Activated CD4-positive, alpha-beta T cell treated with anti-CD3 and anti-CD28 coated beads, Interleukin-2, amount 50 U/mL, for 16 hours (primary cell): ENCODE results near the gene SLIT3.
A peak's percentile ranks its signal among the peaks of the same experiment; 100 is the strongest.

ENCODE experiments used
- DNase-seq: peaks from one replicate; pipeline ENCODE4 v3.0.0-alpha.2; 2020

SLIT3 gene

DNA sequence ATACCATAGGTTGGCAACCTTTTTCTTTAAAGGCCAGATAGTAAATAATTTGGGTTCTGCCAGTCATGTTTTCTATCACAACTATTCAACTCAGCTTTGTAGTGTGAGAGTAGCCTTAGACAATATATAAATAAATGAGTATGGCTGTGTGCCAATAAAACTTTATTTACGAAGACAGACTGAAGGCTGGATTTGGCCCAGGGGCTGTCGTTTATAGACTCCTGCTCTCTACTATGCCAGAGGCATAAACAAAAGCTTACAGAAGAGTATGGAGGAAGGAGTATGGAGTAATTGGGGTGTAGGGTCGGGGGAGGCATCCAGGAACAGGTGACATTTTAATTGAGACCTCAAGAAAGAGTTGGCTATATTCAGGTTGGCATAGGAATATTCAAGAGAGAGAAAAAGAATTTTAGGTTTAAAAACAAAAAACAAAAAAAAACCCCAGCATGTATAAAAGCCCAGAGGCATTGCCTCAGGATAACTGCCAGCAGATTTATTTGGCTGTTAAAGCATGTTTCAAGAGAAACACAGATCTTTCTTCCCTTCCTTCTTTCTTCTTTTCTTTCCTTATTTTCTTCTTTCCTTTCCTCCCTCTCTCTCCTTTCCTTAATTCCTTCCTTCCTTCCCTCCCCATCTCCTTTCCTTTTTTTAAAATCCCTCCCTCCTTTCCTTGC is 39.9 kb downstream of the SLIT3 start:
- DNase-seq: no peak

GRCh38 chr5:169258372-169259000 is 42.5 kb downstream of the SLIT3 start:
- no peak for DNase-seq

- no peak for DNase-seq
These were observed 44.7 kb downstream of the SLIT3 start for GRCh38 chr5:169256191-169256590.

DNA sequence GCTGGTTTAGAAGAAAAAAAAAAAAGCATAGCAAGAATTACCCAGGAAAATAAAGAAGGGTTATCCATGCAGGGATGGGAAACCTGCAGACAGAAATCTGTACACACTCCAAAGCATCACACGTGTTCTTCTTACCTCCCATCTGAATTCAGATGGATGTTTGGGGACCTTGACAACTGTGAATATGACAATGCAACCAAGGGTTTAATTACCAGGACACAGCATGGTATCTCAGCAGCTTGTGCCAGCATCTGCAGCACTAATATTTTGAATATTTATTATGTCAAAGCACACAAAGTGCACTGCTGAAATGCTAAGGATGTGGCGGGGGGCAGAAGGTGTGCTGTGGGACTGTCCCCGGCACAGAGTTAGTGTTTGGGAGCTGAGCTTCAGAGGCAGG is 47.9 kb downstream of the SLIT3 start:
- no peak for DNase-seq

DNA sequence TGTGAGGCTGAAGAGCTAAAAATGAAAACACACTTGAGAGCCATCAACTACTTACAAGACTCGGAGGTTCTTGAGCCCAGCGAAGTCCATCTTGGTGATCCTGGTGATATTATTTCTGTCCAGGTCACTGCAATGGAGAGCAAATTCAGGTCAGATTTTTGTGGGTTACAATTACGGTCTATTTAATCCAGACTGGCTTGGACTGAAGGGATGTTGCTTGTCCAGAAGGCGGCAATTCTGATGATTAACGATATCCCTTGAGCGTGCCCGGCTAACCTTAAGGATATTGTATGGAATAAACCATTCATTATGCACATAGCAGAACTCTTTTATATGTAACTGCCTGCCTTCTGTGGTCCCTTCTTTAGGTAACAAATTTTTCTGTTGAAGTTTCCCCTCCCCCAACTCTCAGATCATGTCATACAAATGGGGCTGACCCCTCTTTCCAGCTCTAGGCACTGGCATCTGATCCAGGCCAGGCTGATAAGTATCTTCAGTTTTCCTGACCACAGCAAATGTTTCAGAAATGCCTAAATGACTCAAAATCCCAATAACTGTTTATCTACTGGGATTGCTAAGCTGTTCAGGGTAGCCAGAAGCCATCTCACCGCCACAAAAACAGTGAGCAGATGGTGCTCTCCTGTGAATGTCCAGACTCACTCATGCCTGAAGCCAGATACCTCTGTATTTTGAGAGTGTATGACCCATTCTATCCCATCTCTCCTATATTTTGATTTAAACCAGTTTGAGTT is 49.4 kb downstream of the SLIT3 start:
- no peak for DNase-seq

- no peak for DNase-seq
These were observed 50.1 kb downstream of the SLIT3 start for GRCh38 chr5:169250887-169251286.

DNA sequence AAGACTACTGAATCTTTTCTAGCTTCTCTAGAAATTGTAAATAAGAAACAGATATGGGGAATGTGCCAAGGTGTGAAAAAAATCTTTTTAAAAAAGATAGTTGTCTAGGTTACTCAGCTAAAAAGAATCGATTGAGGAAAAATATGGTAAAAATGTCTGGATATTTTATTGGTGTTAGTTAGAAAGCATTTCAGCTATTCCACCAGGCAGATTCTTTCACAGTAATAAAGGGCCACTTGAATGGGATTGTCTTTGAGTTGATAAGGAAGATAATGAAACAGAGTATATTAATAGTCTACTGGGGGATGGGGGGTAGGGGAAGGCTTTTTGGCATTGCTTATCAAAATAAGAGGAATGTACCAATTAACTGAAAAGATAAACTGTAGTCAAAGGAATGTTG is 51.9 kb downstream of the SLIT3 start:
- DNase-seq: no peak

DNA sequence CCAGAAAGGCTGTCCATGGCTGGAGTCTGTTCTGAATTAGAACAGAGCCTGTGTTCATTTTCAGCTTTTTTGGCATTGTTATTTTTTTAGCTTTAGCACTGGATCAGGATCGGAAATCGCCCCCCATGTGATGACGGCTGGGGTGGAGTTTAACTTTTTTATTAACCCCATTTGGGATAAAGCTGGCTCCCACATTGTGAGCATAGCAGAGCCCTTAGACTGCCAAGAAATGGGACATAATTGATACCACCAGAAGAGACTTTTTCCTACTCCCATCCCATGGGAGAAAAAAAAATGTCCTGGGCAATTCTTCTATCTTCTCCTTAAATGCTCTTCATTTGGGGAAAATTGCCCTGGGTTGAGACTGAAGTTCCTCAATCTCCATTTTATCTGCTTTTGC is 52.4 kb downstream of the SLIT3 start:
- no peak for DNase-seq

DNA sequence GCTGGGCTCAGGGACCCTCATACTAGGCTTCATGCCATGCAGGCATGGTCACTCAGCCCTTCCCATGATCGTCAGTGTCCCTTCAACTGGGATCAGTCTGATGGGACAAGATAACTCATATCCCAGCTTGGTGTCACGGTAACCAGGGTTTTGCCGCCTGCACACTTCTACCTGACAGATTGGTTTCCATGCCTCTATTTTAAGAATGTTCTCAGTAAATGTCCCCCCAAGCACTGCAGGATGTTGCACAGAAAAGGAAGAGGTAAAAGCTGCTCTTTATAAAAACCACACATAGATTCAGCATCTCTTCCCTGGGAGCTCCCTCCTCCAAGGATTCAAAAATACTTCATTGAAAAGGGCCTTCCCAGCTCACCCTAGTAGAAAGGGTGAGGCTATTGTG is 56.1 kb downstream of the SLIT3 start:
- no peak for DNase-seq

GRCh38 chr5:169243651-169244422 is 57.1 kb downstream of the SLIT3 start:
- no peak for DNase-seq

DNA sequence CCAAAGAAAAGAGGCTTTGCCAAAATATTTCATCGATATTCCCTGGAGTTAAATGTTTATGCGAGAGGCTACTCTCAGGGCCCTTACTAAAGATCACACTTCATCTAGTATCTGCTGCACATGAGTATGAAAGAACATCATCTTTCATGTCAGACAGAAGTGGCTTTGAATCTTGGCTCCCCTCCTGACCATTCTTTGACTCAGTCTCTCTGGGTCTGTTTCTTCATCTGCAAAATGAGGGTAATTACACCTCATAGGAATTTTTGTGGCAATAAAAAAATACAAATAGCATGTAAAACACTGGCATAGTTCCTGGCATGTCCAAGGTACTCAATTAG is 58.1 kb downstream of the SLIT3 start:
- DNase-seq: no peak

- no peak for DNase-seq
These were observed 58.6 kb downstream of the SLIT3 start for GRCh38 chr5:169242175-169242848.

DNA sequence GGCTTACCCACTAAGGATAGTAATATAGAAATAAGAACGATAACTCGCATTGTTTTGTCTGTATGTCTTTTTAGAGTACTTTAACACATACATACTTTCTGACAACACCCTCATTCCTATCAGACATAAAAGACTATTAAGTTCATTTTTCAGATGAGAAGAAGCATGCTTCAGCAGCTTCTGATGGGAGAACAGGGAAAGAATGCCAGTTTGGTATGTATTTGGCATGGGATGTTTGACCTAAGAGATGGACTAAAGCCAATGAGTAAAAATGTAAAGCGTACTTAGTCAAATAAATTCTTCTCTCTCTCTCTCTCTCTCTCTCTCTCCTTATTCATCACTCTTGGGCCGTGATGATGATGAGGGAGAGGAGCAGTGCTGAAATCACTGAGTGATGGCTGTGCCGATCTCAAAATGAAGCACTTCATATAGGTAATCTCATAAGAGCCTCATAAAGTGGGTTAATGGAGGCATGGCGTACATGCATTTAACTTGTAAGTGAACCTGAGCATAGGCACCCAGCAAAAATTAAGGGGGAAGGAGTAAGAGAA is 71.5 kb downstream of the SLIT3 start:
- no peak for DNase-seq

- no peak for DNase-seq
These were observed 74.0 kb downstream of the SLIT3 start for GRCh38 chr5:169226895-169227294.

GRCh38 chr5:169225830-169226356 is 75.0 kb downstream of the SLIT3 start:
- DNase-seq: no peak

DNA sequence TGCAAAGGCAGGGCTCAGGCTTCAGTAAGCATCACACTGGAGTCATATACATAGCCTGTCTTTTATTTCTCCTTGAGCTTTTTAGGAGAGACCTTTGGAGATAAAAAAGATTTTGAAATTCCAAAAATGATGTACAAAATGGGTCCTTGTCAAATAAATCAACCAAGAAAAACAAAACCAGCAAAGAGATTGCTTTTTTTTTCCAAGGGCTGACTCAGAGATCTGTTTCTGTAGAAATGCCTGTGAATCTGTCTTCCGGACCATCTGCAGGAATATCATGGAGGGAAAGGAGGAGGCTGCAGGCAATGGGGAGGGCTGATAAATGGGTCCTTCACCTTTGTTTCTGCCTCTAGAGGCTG is 77.4 kb downstream of the SLIT3 start:
- DNase-seq: no peak

DNA sequence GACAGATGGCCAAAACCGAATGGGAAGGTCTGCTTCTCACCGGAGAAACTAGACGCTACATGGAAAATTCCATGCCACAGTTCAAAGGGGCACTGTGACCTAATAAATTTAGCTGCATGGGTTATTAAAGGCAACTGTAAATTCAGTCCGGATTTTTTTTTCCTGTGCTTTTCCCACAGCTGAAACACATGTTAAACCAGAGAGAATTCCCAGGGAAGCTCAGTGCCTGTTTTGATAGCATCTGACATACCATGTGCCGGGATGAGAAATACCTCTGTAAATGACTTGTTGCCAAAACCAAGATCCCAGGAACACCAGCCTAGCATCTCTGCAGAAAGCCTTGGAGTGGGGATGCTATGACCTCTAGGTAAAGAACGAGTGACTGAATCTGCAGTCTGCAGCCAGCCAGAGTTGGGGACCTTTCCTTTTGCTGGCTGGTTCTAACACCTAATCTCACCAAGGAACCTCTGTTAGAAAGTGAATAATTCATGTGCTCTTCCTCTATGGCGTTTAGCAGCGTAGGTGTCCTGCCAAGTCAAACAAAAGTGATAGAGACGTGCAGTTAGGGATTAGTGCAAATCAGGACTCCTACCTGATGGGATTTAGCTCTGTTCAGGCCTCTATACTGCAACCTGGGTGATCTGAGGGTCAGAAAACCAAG is 77.9 kb downstream of the SLIT3 start:
- DNase-seq: no peak

- DNase-seq: no peak
These were observed 79.4 kb downstream of the SLIT3 start for GRCh38 chr5:169221519-169221918.

GRCh38 chr5:169219961-169220360 is 81.0 kb downstream of the SLIT3 start:
- DNase-seq: no peak

DNA sequence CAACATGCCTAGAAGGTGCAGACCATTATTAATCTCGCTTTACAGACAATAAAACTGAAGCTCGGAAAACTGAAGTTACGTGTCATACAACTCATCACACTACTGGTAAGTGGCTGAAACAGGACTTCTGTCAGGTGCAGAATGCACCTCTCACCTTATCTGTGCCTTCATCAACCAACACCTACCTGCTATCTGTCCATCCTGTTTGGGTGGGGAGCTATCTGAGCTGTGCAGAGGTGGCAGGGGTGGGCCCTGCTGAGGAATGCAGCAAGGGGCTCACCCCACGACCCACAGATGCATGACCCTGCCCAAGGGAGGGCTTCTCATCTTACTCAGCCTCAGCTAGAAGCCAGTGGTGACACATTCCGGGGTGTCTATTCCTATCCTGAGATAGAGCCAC is 81.6 kb downstream of the SLIT3 start:
- no peak for DNase-seq

DNA sequence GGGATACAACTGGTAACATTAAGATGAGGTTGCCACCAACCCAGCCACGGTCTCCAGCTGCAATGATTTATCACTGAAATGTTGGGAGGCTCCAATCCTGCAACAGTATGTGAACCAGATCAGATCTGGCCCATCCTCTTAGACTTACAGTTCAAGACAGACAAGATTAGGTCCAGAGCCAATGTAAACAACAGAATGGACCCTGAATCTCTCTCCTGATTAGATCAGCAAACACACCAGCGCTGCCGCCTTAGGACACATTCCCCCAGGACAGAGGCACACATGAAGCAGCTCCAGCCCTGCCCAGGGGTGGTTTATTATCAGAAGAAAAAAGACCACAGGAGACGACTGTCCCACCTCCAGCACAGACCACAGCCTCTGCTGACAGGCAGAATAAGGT is 82.1 kb downstream of the SLIT3 start:
- DNase-seq: no peak

DNA sequence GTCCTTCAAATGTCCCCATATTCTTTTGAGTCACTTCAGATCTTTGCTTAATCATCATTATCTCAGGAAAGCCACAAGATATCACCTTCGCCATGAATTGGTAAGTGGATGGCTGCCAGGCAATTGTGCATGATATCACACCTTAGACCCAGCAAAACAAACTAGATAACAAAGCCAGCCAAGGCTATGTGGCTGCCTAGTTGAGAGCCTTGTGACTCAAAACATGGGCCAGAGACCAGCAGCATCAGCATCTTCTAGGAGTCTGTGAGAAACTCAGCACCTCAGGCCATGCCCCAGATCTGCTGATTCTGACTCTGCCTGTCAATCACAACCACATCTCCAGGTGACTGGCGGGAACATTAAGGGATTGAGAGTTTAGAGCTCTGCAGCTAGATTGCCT is 82.8 kb downstream of the SLIT3 start:
- peak; percentile 3 for DNase-seq
